IMR-90 (cell line): ENCODE measurements around the gene SRGAP3. TPM values are rescaled to one million over a fixed set of nuclear protein-coding genes. Genes with fewer than 3 reads are reported as not detected.

Experiments
- ATAC-seq: fragments of 200-7000 bp; cut with Tn5 transposase; 2 replicates; pipeline ENCODE4 v1.9.1; 2020; ENCODE audit warnings: low read depth, mild to moderate bottlenecking, moderate library complexity
- BruUV-seq: library from RNA; stranded (reverse); fragments of 400-500 nt; replicated peaks from 2 replicates; lab custom pipeline; 2021; lab: Mats Ljungman, UMichigan
- CTCF ChIA-PET: fragments of 300-600 bp; formaldehyde crosslinking; extraction: SDS; loops from one replicate; lab custom pipeline; 2021; ENCODE audit warnings: antibody characterized with exemption; lab: Yijun Ruan, JAX
- POLR2A ChIA-PET: fragments of 300-600 bp; sonication (Branson Sonifier 250); formaldehyde crosslinking; loops from one replicate; lab custom pipeline; 2022; ENCODE audit warnings: antibody characterized with exemption; ENCODE audit not compliant: unreplicated experiment; lab: Charles Lee
- DNase-seq: peaks from one replicate; pipeline ENCODE4 v3.0.0; 2013
- H2AFZ ChIP-seq: replicated peaks from 2 replicates; pipeline ENCODE3; 2013; ENCODE audit warnings: low read length, mild to moderate bottlenecking; ENCODE audit not compliant: poor library complexity
- H2AK5ac ChIP-seq: 2 replicates; pipeline ENCODE4 v1.6.1; 2013; ENCODE audit warnings: low read depth, low read length, inconsistent platforms
- H2AK9ac ChIP-seq: replicated peaks from 2 replicates; pipeline ENCODE3; 2013; ENCODE audit warnings: mild to moderate bottlenecking, low read depth, low read length, moderate library complexity; ENCODE audit not compliant: poor library complexity
- H2BK120ac ChIP-seq: 2 replicates; pipeline ENCODE4 v1.6.1; 2013; ENCODE audit warnings: low read depth, low read length, inconsistent platforms
- H2BK15ac ChIP-seq: 3 replicates; pipeline ENCODE4 v1.6.1; 2013; ENCODE audit warnings: low read depth, low read length, inconsistent platforms
- H2BK20ac ChIP-seq: 2 replicates; pipeline ENCODE4 v1.6.1; 2013; ENCODE audit warnings: low read depth, mild to moderate bottlenecking, inconsistent platforms, low read length, moderate library complexity
- H2BK5ac ChIP-seq: 2 replicates; pipeline ENCODE4 v1.6.1; 2013; ENCODE audit warnings: mild to moderate bottlenecking, low read depth, low read length, inconsistent platforms; ENCODE audit not compliant: poor library complexity, severe bottlenecking
- H3K14ac ChIP-seq: replicated peaks from 2 replicates; pipeline ENCODE4 v1.6.1; 2013; ENCODE audit warnings: low read depth, low read length, inconsistent platforms
- H3K18ac ChIP-seq: 2 replicates; pipeline ENCODE4 v1.6.1; 2013; ENCODE audit warnings: low read depth, low read length, control low read depth
- H3K23ac ChIP-seq: 2 replicates; pipeline ENCODE4 v1.6.1; 2013; ENCODE audit warnings: low read depth, low read length, inconsistent platforms
- H3K27ac ChIP-seq: 2 replicates; pipeline ENCODE4 v1.5.1; 2013; ENCODE audit warnings: mild to moderate bottlenecking, control low read depth, low read length; ENCODE audit not compliant: insufficient read depth
- H3K27me3 ChIP-seq: 2 replicates; pipeline ENCODE4 v1.6.1; 2013; ENCODE audit warnings: low read length; ENCODE audit not compliant: control insufficient read depth, insufficient read depth
- H3K36me3 ChIP-seq: 2 replicates; pipeline ENCODE4 v1.6.1; 2013; ENCODE audit warnings: low read length, mixed read lengths; ENCODE audit not compliant: control insufficient read depth, insufficient read depth
- H3K4ac ChIP-seq: 2 replicates; pipeline ENCODE4 v1.6.1; 2013; ENCODE audit warnings: low read depth, low read length, inconsistent platforms
- H3K4me1 ChIP-seq: 2 replicates; pipeline ENCODE4 v1.6.1; 2013; ENCODE audit warnings: low read length, mixed read lengths; ENCODE audit not compliant: control insufficient read depth, insufficient read depth
- H3K4me2 ChIP-seq: 2 replicates; pipeline ENCODE4 v1.6.1; 2013; ENCODE audit warnings: low read depth, mild to moderate bottlenecking, control low read depth, low read length, moderate library complexity
- H3K4me3 ChIP-seq: 2 replicates; pipeline ENCODE4 v1.5.1; 2013; ENCODE audit warnings: low read depth, mild to moderate bottlenecking, control low read depth, low read length, moderate library complexity; ENCODE audit not compliant: insufficient read depth
- H3K56ac ChIP-seq: 2 replicates; pipeline ENCODE4 v1.6.1; 2013; ENCODE audit warnings: low read length, inconsistent platforms; ENCODE audit not compliant: insufficient read depth; ENCODE audit errors: extremely low read depth
- H3K79me1 ChIP-seq, 2 experiments: 2 replicates each; pipeline ENCODE4 v1.6.1; 2013; ENCODE audit warnings: low read length in 2 of 2, inconsistent platforms in 1 of 2, low read depth in 1 of 2
- H3K9ac ChIP-seq: 2 replicates; pipeline ENCODE4 v1.6.1; 2013; ENCODE audit warnings: low read depth, low read length, control low read depth
- H3K9me1 ChIP-seq: 2 replicates; pipeline ENCODE4 v1.6.1; 2013; ENCODE audit warnings: low read length, inconsistent platforms; ENCODE audit not compliant: insufficient read depth
- H3K9me3 ChIP-seq: 2 replicates; pipeline ENCODE4 v1.6.1; 2013; ENCODE audit warnings: low read length; ENCODE audit not compliant: control insufficient read depth, insufficient read depth
- H4K20me1 ChIP-seq: 2 replicates; pipeline ENCODE4 v1.6.1; 2013; ENCODE audit warnings: low read length, inconsistent platforms; ENCODE audit not compliant: insufficient read depth
- H4K5ac ChIP-seq: 2 replicates; pipeline ENCODE4 v1.6.1; 2013; ENCODE audit warnings: mild to moderate bottlenecking, low read depth, low read length, control low read depth
- H4K8ac ChIP-seq, 2 experiments: 2 replicates each; pipeline ENCODE4 v1.6.1; 2013; ENCODE audit warnings: low read depth in 2 of 2, low read length in 2 of 2, control low read depth in 1 of 2, inconsistent platforms in 1 of 2
- H4K91ac ChIP-seq: 2 replicates; pipeline ENCODE4 v1.6.1; 2013; ENCODE audit warnings: low read depth, low read length, inconsistent platforms; ENCODE audit not compliant: insufficient read depth
- BHLHE40 ChIP-seq: fragments of 150-350 bp; IDR thresholded peaks from 2 replicates; pipeline ENCODE4 v1.6.1; 2016; ENCODE audit warnings: mild to moderate bottlenecking, low read depth, low read length
- CEBPB ChIP-seq: IDR thresholded peaks from 2 replicates; pipeline ENCODE4 v1.6.1; 2012; ENCODE audit warnings: low read depth, low read length, improper control_type of control experiment
- CHD1 ChIP-seq: IDR thresholded peaks from 2 replicates; pipeline ENCODE4 v1.6.1; 2012; ENCODE audit warnings: low read depth, low read length, improper control_type of control experiment
- FOS ChIP-seq: fragments of 150-350 bp; IDR thresholded peaks from 2 replicates; pipeline ENCODE4 v1.6.1; 2016; ENCODE audit warnings: low read depth, low read length
- MAFK ChIP-seq: IDR thresholded peaks from 2 replicates; pipeline ENCODE4 v1.6.1; 2012; ENCODE audit warnings: low read depth, low read length, improper control_type of control experiment
- MAZ ChIP-seq: IDR thresholded peaks from 2 replicates; pipeline ENCODE4 v1.6.1; 2012; ENCODE audit warnings: low read depth, mild to moderate bottlenecking, low read length, improper control_type of control experiment, moderate library complexity, borderline replicate concordance
- MXI1 ChIP-seq: IDR thresholded peaks from 2 replicates; pipeline ENCODE4 v1.6.1; 2012; ENCODE audit warnings: low read depth, mild to moderate bottlenecking, low read length, moderate library complexity, borderline replicate concordance
- NFE2L2 ChIP-seq: fragments of 150-350 bp; IDR thresholded peaks from 2 replicates; pipeline ENCODE4 v1.6.1; 2016; ENCODE audit warnings: low read depth, mild to moderate bottlenecking, low read length
- POLR2A ChIP-seq: IDR thresholded peaks from 2 replicates; pipeline ENCODE4 v1.6.1; 2012; ENCODE audit warnings: mild to moderate bottlenecking, low read depth, low read length
- RAD21 ChIP-seq: IDR thresholded peaks from 2 replicates; pipeline ENCODE4 v1.6.1; 2012; ENCODE audit warnings: low read length, improper control_type of control experiment
- RCOR1 ChIP-seq: IDR thresholded peaks from 2 replicates; pipeline ENCODE4 v1.6.1; 2012; ENCODE audit warnings: mild to moderate bottlenecking, low read length, improper control_type of control experiment; ENCODE audit not compliant: insufficient replicate concordance
- RFX5 ChIP-seq: IDR thresholded peaks from 2 replicates; pipeline ENCODE4 v1.8.0; 2012; ENCODE audit warnings: low read depth, mild to moderate bottlenecking, low read length, moderate library complexity
- SMC3 ChIP-seq: fragments of 150-350 bp; IDR thresholded peaks from 2 replicates; pipeline ENCODE4 v1.6.1; 2016; ENCODE audit warnings: low read depth, mild to moderate bottlenecking, antibody characterized with exemption, low read length, moderate library complexity
- WGBS, 2 experiments: methylation state at CpG; one replicate each; pipeline versions ENCODE4 v1.1.5 to v1.1.7; 2013; ENCODE audit warnings: missing lambda C conversion rate in 2 of 2; ENCODE audit not compliant: insufficient read length in 1 of 2; ENCODE audit errors: extremely low coverage in 2 of 2; 5-methylcytosine and 5-hydroxymethylcytosine counted together
- dilution Hi-C: fragments of 300-500 bp; cut with HindIII; formaldehyde crosslinking; loops from one replicate; pipeline ENCODE4 v1.14.3; 2018; ENCODE audit warnings: low sequenced_read_pairs; ENCODE audit not compliant: unreplicated experiment
- in situ Hi-C: fragments of 300-500 bp; cut with MboI; formaldehyde crosslinking; loops from 3 replicates; pipeline ENCODE4 v1.14.3; 2019; ENCODE audit warnings: low sequenced_read_pairs, inconsistent platforms, mixed read lengths
- intact Hi-C: fragments of 100-400 bp; cut with micrococcal nuclease; formaldehyde crosslinking; loops from 2 replicates; pipeline ENCODE4 v1.10.0; 2022
- polyA plus RNA-seq, 3 experiments: library from polyadenylated mRNA; depleted of rRNA; stranded (reverse); fragments of >200 nt; gene quantifications; 2 replicates each; pipeline ENCODE4 v1.2.3, GENCODE V29; 2012; ENCODE audit warnings: low replicate concordance in 1 of 3
- total RNA-seq: library from RNA; depleted of rRNA; stranded (reverse); fragments of >200 nt; gene quantifications from 2 replicates; pipeline ENCODE4 v1.2.3, GENCODE V29; 2012
- TF ChIP-seq, protein P1 (sequence below): fragments of 150-350 bp; IDR thresholded peaks from 2 replicates; pipeline ENCODE4 v1.6.1; 2017; ENCODE audit warnings: mild to moderate bottlenecking, antibody characterized with exemption, low read length, low read depth
- TF ChIP-seq, protein P2 (sequence below): fragments of 150-350 bp; IDR thresholded peaks from 2 replicates; pipeline ENCODE4 v1.6.1; 2016; ENCODE audit warnings: low read depth, mild to moderate bottlenecking, low read length, moderate library complexity, borderline replicate concordance
- TF ChIP-seq, protein P3 (sequence below): conservative IDR thresholded peaks from 2 replicates; pipeline ENCODE4 v1.5.1; 2012; ENCODE audit warnings: mild to moderate bottlenecking, low read depth, low read length, improper control_type of control experiment

The SRGAP3 gene
- total and polyA plus RNA-seq, 2 of the 4 experiments (the other 2 are of a cell fraction): 0.68 to 1.4 TPM

DNA sequence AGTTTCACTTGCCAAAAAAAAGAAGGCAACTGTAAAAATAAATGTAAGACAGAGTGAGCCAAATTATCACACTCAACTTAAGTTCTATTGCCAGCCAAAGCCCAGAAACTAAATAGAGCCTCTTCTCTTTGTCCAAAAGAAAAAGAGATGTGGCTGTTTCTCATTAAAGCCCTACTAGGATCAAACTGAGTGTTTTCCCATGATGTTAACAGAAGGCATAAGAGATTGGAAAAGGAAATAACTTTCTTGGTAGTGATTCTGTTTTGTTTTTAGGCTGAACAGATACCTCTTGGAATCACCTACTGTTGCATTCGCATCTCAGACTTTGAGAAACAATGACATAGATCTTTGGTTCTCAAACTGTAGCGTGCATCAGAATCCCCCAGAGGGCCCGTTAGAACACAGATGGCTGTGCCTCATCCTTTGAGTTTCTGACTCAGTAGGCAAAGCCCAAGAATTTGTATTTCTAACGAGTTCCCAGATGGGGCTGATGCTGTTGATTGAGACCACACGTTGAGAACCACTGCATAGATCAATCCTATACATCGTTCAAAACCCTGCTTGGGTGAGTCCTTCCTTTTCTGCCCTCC lies 42.5 kb upstream of the SRGAP3 start:
- H3K18ac ChIP-seq: no peak overlapping the region
- no peak overlapping the region for H2BK120ac ChIP-seq
- WGBS, 2 experiments: 51% methylated on average over 3 of the region's 6 CpGs; no CpG with 5 or more reads in 1 of the 2 experiments
- H3K79me1 ChIP-seq: no peaks in the 10 kb centered on the region
- no peaks in the 10 kb centered on the region for H4K20me1 ChIP-seq
- ChIA-PET POLR2A (no interaction called here), CTCF (no interaction called here)
- H2AFZ ChIP-seq: no peak overlapping the region
- DNase-seq (no peak), ATAC-seq (no peak)
- no peak overlapping the region for H3K4me3 ChIP-seq
- H2BK15ac ChIP-seq: no peak overlapping the region
- H3K4me2 ChIP-seq: no peak overlapping the region
- no peaks in the 10 kb centered on the region for H3K36me3 ChIP-seq
- no peak overlapping the region for H4K5ac ChIP-seq
- dilution Hi-C loops: no loop called here
- no peak overlapping the region for H2AK5ac ChIP-seq
- TF ChIP-seq RCOR1: no peak
- no peak for TF ChIP-seq NFE2L2
- no peak for TF ChIP-seq RFX5
- no peak for TF ChIP-seq FOS
- TF ChIP-seq RAD21: no peak
- TF ChIP-seq MAFK: no peak
- TF ChIP-seq CEBPB: no peak
- no peak for TF ChIP-seq CHD1
- no peak for TF ChIP-seq POLR2A
- no peak for TF ChIP-seq SMC3
- TF ChIP-seq, protein P1, sequence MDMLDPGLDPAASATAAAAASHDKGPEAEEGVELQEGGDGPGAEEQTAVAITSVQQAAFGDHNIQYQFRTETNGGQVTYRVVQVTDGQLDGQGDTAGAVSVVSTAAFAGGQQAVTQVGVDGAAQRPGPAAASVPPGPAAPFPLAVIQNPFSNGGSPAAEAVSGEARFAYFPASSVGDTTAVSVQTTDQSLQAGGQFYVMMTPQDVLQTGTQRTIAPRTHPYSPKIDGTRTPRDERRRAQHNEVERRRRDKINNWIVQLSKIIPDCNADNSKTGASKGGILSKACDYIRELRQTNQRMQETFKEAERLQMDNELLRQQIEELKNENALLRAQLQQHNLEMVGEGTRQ: no peak
- no peak for TF ChIP-seq MAZ
- no peak for TF ChIP-seq MXI1
- TF ChIP-seq, protein P2, sequence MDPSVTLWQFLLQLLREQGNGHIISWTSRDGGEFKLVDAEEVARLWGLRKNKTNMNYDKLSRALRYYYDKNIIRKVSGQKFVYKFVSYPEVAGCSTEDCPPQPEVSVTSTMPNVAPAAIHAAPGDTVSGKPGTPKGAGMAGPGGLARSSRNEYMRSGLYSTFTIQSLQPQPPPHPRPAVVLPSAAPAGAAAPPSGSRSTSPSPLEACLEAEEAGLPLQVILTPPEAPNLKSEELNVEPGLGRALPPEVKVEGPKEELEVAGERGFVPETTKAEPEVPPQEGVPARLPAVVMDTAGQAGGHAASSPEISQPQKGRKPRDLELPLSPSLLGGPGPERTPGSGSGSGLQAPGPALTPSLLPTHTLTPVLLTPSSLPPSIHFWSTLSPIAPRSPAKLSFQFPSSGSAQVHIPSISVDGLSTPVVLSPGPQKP: no peak
- no peak for TF ChIP-seq BHLHE40
- TF ChIP-seq, protein P3, sequence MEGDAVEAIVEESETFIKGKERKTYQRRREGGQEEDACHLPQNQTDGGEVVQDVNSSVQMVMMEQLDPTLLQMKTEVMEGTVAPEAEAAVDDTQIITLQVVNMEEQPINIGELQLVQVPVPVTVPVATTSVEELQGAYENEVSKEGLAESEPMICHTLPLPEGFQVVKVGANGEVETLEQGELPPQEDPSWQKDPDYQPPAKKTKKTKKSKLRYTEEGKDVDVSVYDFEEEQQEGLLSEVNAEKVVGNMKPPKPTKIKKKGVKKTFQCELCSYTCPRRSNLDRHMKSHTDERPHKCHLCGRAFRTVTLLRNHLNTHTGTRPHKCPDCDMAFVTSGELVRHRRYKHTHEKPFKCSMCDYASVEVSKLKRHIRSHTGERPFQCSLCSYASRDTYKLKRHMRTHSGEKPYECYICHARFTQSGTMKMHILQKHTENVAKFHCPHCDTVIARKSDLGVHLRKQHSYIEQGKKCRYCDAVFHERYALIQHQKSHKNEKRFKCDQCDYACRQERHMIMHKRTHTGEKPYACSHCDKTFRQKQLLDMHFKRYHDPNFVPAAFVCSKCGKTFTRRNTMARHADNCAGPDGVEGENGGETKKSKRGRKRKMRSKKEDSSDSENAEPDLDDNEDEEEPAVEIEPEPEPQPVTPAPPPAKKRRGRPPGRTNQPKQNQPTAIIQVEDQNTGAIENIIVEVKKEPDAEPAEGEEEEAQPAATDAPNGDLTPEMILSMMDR: no peak
- no peak overlapping the region for H2BK20ac ChIP-seq
- intact Hi-C loops: no loop called here
- H2AK9ac ChIP-seq: no peak overlapping the region
- H3K27ac ChIP-seq: no peak overlapping the region
- in situ Hi-C loops: no loop called here
- H2BK5ac ChIP-seq: no peak overlapping the region
- H3K9me1 ChIP-seq: no peaks in the 10 kb centered on the region
- no TSS peak for BruUV-seq
- no peak overlapping the region for H3K9ac ChIP-seq
- H3K9me3 ChIP-seq: no peaks in the 10 kb centered on the region
- no peaks in the 10 kb centered on the region for H3K4me1 ChIP-seq
- no peak overlapping the region for H3K56ac ChIP-seq
- no peak overlapping the region for H4K8ac ChIP-seq
- H3K4ac ChIP-seq: no peak overlapping the region
- H3K14ac ChIP-seq: no peak overlapping the region
- no peaks in the 10 kb centered on the region for H3K27me3 ChIP-seq
- H4K91ac ChIP-seq: no peak overlapping the region
- H3K23ac ChIP-seq: no peak overlapping the region
